HepG2 (cell line): ENCODE results near the gene POLDIP3. TPM values are rescaled to one million over a fixed set of nuclear protein-coding genes. Genes with fewer than 3 reads are reported as not detected.

Experiments used
- AFF4 ChIP-seq: sonication (generic); formaldehyde crosslinking; IDR thresholded peaks from 2 replicates; pipeline ENCODE4 v1.4.0; 2020; ENCODE audit warnings: missing genetic modification reagents
- ATF7 ChIP-seq, 2 experiments: fragments of 450-650 bp in 1 of 2; sonication (generic) in 1 of 2; formaldehyde crosslinking in 1 of 2; IDR thresholded peaks; 2 replicates each; pipeline versions ENCODE4 v1.4.0 to v1.6.1; 2016 to 2020; ENCODE audit warnings: antibody characterized with exemption in 1 of 2, mild to moderate bottlenecking in 1 of 2, missing genetic modification reagents in 1 of 2
- BRF2 ChIP-seq: sonication (generic); formaldehyde crosslinking; IDR thresholded peaks from 2 replicates; pipeline ENCODE4 v1.8.1; 2022; ENCODE audit warnings: mild to moderate bottlenecking, missing genetic modification reagents
- CBX2 ChIP-seq, 2 experiments: fragments of 200-600 bp in 1 of 2; sonication (generic); formaldehyde crosslinking in 1 of 2; IDR thresholded peaks; 2 replicates each; pipeline versions ENCODE4 v1.7.0 to v1.8.1; 2018 to 2022; ENCODE audit warnings: low read depth in 2 of 2, low read length in 1 of 2, mild to moderate bottlenecking in 1 of 2, missing genetic modification reagents in 1 of 2
- DNMT1 ChIP-seq: sonication (generic); formaldehyde crosslinking; IDR thresholded peaks from 2 replicates; pipeline ENCODE4 v1.5.1; 2020; ENCODE audit warnings: mild to moderate bottlenecking, missing genetic modification reagents
- DRAP1 ChIP-seq: IDR thresholded peaks from 2 replicates; pipeline ENCODE4 v1.6.1; 2016; ENCODE audit warnings: missing genetic modification reagents, missing compliant biosample characterization
- ELF3 ChIP-seq: IDR thresholded peaks from 2 replicates; pipeline ENCODE4 v1.6.1; 2016; ENCODE audit warnings: missing genetic modification reagents, missing compliant biosample characterization
- FLYWCH1 ChIP-seq: sonication (generic); formaldehyde crosslinking; IDR thresholded peaks from 2 replicates; pipeline ENCODE4 v1.8.1; 2023; ENCODE audit warnings: mild to moderate bottlenecking, missing genetic modification reagents
- FOXC1 ChIP-seq: sonication (generic); formaldehyde crosslinking; IDR thresholded peaks from 2 replicates; pipeline ENCODE4 v1.8.0; 2022; ENCODE audit warnings: mild to moderate bottlenecking, missing genetic modification reagents, borderline replicate concordance
- GABPA ChIP-seq, 2 experiments: IDR thresholded peaks; 2 replicates each; pipeline ENCODE4 v1.6.1; 2011 to 2016; ENCODE audit warnings: low read depth in 2 of 2, low read length in 1 of 2, missing biosample characterization in 1 of 2, missing genetic modification characterization in 1 of 2
- MZF1 ChIP-seq: sonication (generic); formaldehyde crosslinking; IDR thresholded peaks from 2 replicates; pipeline ENCODE4 v1.8.1; 2023; ENCODE audit warnings: mild to moderate bottlenecking, missing genetic modification reagents, borderline replicate concordance
- NONO ChIP-seq, 2 experiments: fragments of 450-650 bp in 1 of 2; sonication (generic) in 1 of 2; formaldehyde crosslinking in 1 of 2; IDR thresholded peaks in 1 of 2; conservative IDR thresholded peaks in 1 of 2; 2 replicates each; pipeline versions ENCODE4 v1.6.1 to v1.8.0; 2017 to 2022; ENCODE audit warnings: mild to moderate bottlenecking in 1 of 2, missing genetic modification reagents in 1 of 2, moderate library complexity in 1 of 2
- RARA ChIP-seq: IDR thresholded peaks from 2 replicates; pipeline ENCODE4 v1.6.1; 2016; ENCODE audit warnings: missing genetic modification reagents, missing compliant biosample characterization
- RCOR2 ChIP-seq: IDR thresholded peaks from 2 replicates; pipeline ENCODE4 v1.6.1; 2016; ENCODE audit warnings: missing biosample characterization, missing genetic modification reagents
- SMC3 ChIP-seq: IDR thresholded peaks from 2 replicates; pipeline ENCODE4 v1.6.1; 2011; ENCODE audit warnings: low read length, improper control_type of control experiment
- SOX6 ChIP-seq, 2 experiments: fragments of 450-650 bp in 1 of 2; sonication (generic) in 1 of 2; formaldehyde crosslinking in 1 of 2; IDR thresholded peaks; 2 replicates each; pipeline versions ENCODE4 v1.4.0 to v1.6.1; 2017 to 2020; ENCODE audit warnings: antibody characterized with exemption in 1 of 2, mild to moderate bottlenecking in 1 of 2, missing genetic modification reagents in 1 of 2
- SRY ChIP-seq: sonication (generic); formaldehyde crosslinking; IDR thresholded peaks from 2 replicates; pipeline ENCODE4 v1.8.0; 2022; ENCODE audit warnings: mild to moderate bottlenecking, missing genetic modification reagents
- ZBTB7B ChIP-seq: sonication (generic); formaldehyde crosslinking; IDR thresholded peaks from 2 replicates; pipeline ENCODE4 v1.4.0; 2020; ENCODE audit warnings: missing genetic modification reagents
- ZMAT5 ChIP-seq: sonication (generic); formaldehyde crosslinking; IDR thresholded peaks from 2 replicates; pipeline ENCODE4 v1.5.0; 2020; ENCODE audit warnings: mild to moderate bottlenecking, low read depth, missing genetic modification reagents, borderline replicate concordance
- ZNF230 ChIP-seq: sonication (generic); formaldehyde crosslinking; IDR thresholded peaks from 2 replicates; pipeline ENCODE4 v1.4.0; 2020; ENCODE audit warnings: mild to moderate bottlenecking, missing genetic modification reagents
- ZNF510 ChIP-seq: sonication (generic); formaldehyde crosslinking; IDR thresholded peaks from 2 replicates; pipeline ENCODE4 v1.4.0; 2020; ENCODE audit warnings: low read depth, mild to moderate bottlenecking, missing genetic modification reagents
- ZNF737 ChIP-seq: sonication (generic); formaldehyde crosslinking; IDR thresholded peaks from 2 replicates; pipeline ENCODE4 v1.5.0; 2020; ENCODE audit warnings: missing genetic modification reagents, mild to moderate bottlenecking, borderline replicate concordance
- ZNF788 ChIP-seq: sonication (generic); formaldehyde crosslinking; IDR thresholded peaks from 2 replicates; pipeline ENCODE4 v1.5.0; 2020; ENCODE audit warnings: mild to moderate bottlenecking, missing genetic modification reagents, borderline replicate concordance
- ZSCAN12 ChIP-seq: sonication (generic); formaldehyde crosslinking; IDR thresholded peaks from 2 replicates; pipeline ENCODE4 v1.9.0; 2021; ENCODE audit warnings: mild to moderate bottlenecking, missing genetic modification reagents
- polyA plus RNA-seq, 8 experiments: library from polyadenylated mRNA; depleted of rRNA in 3 of 8; stranded (reverse) in 7 of 8; unstranded in 1 of 8; fragments of >200 nt; fragmentation: Illumina TruSeq in 4 of 8; extraction: Trizol in 4 of 8; gene quantifications; 2 replicates each; pipeline versions ENCODE4 v1.2.1 to v1.2.3, GENCODE V29; 2011 to 2016; ENCODE audit warnings: low read depth in 4 of 8, missing spikeins in 1 of 8, mixed read lengths in 1 of 8; ENCODE audit not compliant: insufficient read depth in 1 of 8
- total RNA-seq, 5 experiments: library from RNA; depleted of rRNA; stranded (reverse); fragments of >200 nt; fragmentation: Illumina TruSeq; extraction: Trizol; gene quantifications; 2 replicates each; pipeline ENCODE4 v1.2.3, GENCODE V29; 2016; ENCODE audit warnings: low read depth in 1 of 5

The POLDIP3 gene
- total and polyA plus RNA-seq, 2 of the 13 experiments (the other 11 are each of a cell fraction or from before 2014, with no cell fraction given), result 45.8 to 47.4 TPM

- TF ChIP-seq ELF3 (CRISPR knock-in tag) (0 out of 2 replicates have a peak, but pooled peaks have one; percentile 30), DNMT1 (CRISPR knock-in tag) (0 out of 2 replicates have a peak, but pooled peaks have one; percentile 49), ZNF737 (CRISPR knock-in tag) (no peak), CBX2 (IDR thresholded peaks at IDR 0.05; ENCODE audit: low read depth, low read length) (no peak), CBX2 (CRISPR knock-in tag; IDR thresholded peaks at IDR 0.05; ENCODE audit: low read depth) (peak; percentile 37; the same call in 1 of the 2 replicates), ZNF788 (CRISPR knock-in tag) (peak; percentile 76), NONO (IDR thresholded peaks at IDR 0.05) (no peak), NONO (CRISPR knock-in tag; conservative IDR thresholded peaks at IDR 0.05) (no peak), RARA (CRISPR knock-in tag) (peak; percentile 48; the same call in 1 of the 2 replicates), SRY (CRISPR knock-in tag) (no peak), ZSCAN12 (CRISPR knock-in tag) (no peak), BRF2 (CRISPR knock-in tag) (no peak), RCOR2 (no peak), AFF4 (CRISPR knock-in tag) (no peak), ZBTB7B (CRISPR knock-in tag) (0 out of 2 replicates have a peak, but pooled peaks have one; percentile 43), ZMAT5 (CRISPR knock-in tag) (no peak), GABPA (IDR thresholded peaks at IDR 0.05; ENCODE audit: low read depth, low read length) (no peak), GABPA (CRISPR knock-in tag; IDR thresholded peaks at IDR 0.05; ENCODE audit: low read depth) (no peak), DRAP1 (CRISPR knock-in tag) (no peak), MZF1 (CRISPR knock-in tag) (no peak), FOXC1 (CRISPR knock-in tag) (peak; percentile 56; the same call in 1 of the 2 replicates), FLYWCH1 (CRISPR knock-in tag) (no peak), ATF7 (IDR thresholded peaks at IDR 0.05) (no peak), ATF7 (CRISPR knock-in tag; IDR thresholded peaks at IDR 0.05) (no peak), SMC3 (no peak), SOX6 (IDR thresholded peaks at IDR 0.05) (no peak), SOX6 (CRISPR knock-in tag; IDR thresholded peaks at IDR 0.05) (0 out of 2 replicates have a peak, but pooled peaks have one; percentile 25), ZNF510 (CRISPR knock-in tag) (no peak), ZNF230 (CRISPR knock-in tag) (no peak)
Observed at GRCh38 chr22:42645938-42646568, 31.4 kb upstream of the POLDIP3 start (continued).
